ENCODE results near the gene SAAL1.
"Not testable (repeated sequence)": the region's sequence is repeated elsewhere in the genome, so short reads cannot be mapped to it uniquely, and the experiment has no call there.

SAAL1 gene, protein sequence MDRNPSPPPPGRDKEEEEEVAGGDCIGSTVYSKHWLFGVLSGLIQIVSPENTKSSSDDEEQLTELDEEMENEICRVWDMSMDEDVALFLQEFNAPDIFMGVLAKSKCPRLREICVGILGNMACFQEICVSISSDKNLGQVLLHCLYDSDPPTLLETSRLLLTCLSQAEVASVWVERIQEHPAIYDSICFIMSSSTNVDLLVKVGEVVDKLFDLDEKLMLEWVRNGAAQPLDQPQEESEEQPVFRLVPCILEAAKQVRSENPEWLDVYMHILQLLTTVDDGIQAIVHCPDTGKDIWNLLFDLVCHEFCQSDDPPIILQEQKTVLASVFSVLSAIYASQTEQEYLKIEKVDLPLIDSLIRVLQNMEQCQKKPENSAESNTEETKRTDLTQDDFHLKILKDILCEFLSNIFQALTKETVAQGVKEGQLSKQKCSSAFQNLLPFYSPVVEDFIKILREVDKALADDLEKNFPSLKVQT

GRCh38 chr11:18105802-18106574 lies at the start of gene SAAL1:
Gene SAAL1 (minus strand): TSS chr11:18106082. CDS start chr11:18106041, 41 bp downstream.
- peak; percentile 93 for DNase-seq (ENCODE audit: low spot score)

- DNase-seq (ENCODE audit: low spot score), result no peak
Observed at GRCh38 chr11:18151581-18151980, 45.7 kb upstream of the SAAL1 start.

GRCh38 chr11:18145837-18146236 lies 40.0 kb upstream of the SAAL1 start:
- DNase-seq (ENCODE audit: low spot score), result no peak

- DNase-seq (ENCODE audit: low spot score), result no peak
Observed at GRCh38 chr11:18145025-18145424, 39.1 kb upstream of the SAAL1 start.

GRCh38 chr11:18144243-18144642 lies 38.4 kb upstream of the SAAL1 start:
- no peak for DNase-seq (ENCODE audit: low spot score)

DNA sequence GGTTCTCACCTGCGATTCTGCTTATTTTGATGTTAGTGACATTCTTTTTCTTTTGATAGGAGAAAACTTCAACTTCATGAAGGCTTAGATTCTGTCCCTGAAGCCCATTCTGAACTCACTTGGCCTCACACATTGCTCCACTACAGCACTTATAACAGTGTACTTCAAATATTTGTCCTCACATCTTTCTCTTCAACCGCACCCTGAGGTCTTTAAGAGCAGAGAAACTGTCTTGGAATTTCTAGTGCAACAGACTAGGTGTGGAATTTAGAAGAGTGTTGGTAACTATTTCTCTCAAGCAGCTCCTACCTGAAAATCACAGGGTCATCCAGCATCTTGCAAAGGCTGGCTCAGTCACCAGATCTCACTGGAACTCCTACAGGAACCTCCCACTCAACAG lies 34.3 kb upstream of the SAAL1 start:
- no peak for DNase-seq (ENCODE audit: low spot score)

DNA sequence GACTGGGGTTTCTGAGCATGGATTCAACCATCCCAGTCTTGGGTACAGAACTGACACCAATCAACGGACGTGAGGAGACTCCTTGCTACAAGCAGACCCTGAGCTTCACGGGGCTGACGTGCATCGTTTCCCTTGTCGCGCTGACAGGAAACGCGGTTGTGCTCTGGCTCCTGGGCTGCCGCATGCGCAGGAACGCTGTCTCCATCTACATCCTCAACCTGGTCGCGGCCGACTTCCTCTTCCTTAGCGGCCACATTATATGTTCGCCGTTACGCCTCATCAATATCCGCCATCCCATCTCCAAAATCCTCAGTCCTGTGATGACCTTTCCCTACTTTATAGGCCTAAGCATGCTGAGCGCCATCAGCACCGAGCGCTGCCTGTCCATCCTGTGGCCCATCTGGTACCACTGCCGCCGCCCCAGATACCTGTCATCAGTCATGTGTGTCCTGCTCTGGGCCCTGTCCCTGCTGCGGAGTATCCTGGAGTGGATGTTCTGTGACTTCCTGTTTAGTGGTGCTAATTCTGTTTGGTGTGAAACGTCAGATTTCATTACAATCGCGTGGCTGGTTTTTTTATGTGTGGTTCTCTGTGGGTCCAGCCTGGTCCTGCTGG lies 31.4 kb upstream of the SAAL1 start:
- DNase-seq (ENCODE audit: low spot score), result no peak

DNA sequence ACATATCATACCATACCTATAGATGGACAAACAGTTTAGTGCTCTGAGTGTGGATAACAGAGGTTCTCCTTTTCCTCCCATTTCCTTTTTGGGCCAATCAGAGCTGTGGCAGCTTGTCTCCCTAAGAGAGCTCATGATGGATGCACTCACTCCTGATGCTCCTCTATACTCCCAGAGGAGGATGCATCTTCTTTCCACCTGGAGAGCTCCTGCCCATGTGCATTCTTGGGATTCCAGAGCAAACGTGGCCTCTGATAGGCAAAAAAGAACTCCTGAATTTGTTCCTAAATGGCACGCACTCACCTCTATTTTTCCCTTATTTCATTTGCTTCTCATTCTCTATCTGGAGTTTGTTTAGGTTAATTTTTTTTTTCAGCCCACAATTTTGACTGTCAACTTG lies 29.4 kb upstream of the SAAL1 start:
- DNase-seq (ENCODE audit: low spot score), result no peak

GRCh38 chr11:18132341-18132740 lies 26.5 kb upstream of the SAAL1 start, which contains the start of gene MRGPRX3:
Gene MRGPRX3 (plus strand): TSS chr11:18132571. CDS start chr11:18137203, 4,632 bp downstream.
- DNase-seq (ENCODE audit: low spot score), result no peak

DNA sequence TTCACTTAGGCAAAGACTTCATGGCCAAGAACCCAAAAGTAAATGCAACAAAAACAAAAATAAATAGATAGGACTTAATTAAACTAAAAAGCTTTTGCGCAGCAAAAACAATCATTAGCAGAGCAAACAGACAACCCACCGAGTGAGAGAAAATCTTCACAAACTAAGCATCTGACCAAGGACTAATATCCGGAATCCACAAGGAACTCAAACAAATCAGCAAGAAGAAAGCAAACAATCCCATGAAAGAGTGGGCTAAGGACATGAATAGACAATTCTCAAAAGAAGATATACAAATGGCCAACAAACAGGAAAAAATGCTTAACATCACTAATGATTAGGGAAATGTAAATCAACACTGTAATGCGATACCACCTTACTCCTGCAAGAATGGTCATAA lies 25.2 kb upstream of the SAAL1 start:
- not testable (repeated sequence) for DNase-seq (ENCODE audit: low spot score)

GRCh38 chr11:18121331-18121828 lies 15.5 kb upstream of the SAAL1 start:
- not testable (repeated sequence) for DNase-seq (ENCODE audit: low spot score)

DNA sequence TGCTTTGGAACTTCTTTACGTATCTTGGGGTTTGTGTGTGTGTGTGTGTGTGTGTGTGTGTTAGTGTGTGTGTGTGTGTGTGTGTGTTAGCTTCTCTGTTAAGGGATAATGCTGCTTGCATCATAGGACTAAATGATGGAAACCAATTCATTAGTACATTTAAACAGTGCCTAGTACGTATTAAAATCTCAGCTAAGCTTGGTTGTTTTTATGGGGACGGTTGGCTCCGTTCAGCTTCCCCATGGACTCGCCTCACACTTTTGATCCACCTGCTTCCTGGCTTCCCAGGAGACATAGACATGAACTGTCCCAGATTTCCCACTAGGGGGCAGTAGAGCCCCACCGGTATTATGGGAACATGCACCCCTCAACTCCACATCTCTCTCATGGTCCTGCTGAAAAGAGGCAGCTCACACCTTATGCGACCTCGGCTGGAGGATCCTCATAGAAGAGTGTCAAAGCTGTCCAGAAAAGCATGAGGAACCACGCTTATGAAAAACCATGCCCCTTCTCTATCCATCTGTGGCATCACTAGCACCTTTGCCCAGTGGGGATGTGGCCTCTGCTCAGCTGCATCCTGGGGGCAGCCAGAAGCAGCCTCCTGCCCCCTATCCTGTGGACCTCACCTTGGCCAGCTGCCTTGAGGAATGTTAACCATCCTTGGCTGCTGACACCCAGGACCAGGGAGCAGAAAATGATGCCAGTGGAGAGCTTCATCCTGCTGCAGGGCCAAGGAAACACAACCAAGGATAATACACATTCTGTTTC lies 9.7 kb upstream of the SAAL1 start:
- DNase-seq (ENCODE audit: low spot score), result peak; percentile 82

- no peak for DNase-seq (ENCODE audit: low spot score)
Observed at GRCh38 chr11:18111005-18111404, 5.1 kb upstream of the SAAL1 start.

DNA sequence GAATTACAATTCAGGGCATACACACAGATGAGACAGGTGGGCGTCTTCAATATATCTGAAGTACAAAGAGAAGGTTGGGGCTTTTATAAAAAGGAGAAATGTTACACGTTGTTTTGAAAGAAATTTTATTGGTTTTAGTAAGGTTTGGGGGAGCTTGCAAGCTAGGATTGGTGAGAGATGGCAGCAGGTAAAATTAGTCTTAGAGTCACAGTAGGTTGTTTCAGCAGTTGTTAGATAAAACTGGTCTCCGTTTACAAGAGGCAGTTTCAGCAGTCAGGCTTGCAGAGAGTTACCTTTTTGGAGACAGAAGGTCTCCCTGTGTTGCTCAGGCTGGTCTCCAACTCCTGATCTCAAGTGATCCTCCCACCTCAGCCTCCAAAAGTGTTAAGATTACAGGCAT lies 2.4 kb upstream of the SAAL1 start:
- DNase-seq (ENCODE audit: low spot score), result no peak

- DNase-seq (ENCODE audit: low spot score), result no peak
Observed at GRCh38 chr11:18106688-18107087, 806 bp upstream of the SAAL1 start.

DNA sequence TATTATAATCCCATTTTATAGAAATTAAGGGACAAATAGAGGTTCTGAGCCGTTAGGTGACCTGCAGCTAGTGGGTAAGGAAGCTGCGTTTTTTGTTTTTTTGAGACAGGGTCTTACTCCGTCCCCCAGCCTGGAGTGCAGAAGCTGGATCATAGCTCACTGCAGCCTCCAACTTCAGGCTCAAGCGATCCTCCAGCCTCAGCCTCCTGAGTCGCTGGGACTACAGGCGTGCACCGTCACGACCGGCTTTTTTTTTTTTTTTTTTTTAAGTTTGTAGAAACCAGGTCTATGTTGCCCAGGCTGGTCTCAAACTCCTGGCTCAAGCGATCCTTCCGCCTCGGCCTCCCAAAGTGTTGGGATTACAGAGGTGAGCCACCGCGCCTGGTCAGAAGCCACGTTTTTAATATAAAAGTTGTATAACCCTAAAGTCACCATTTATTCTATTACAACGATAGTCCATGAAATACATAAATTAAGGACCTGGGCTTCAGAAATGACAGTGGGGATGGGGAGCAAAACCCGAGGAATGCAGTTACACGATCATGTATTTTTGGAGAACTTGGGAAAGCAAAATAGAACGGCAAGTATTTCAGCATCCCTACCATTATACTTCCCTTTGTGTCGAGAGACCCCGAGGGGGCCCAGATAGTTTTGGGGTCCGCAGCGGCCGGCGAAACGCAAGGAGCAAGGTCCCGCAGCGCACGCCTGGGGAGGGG lies 638 bp downstream of the SAAL1 start:
- no peak for DNase-seq (ENCODE audit: low spot score)

DNA sequence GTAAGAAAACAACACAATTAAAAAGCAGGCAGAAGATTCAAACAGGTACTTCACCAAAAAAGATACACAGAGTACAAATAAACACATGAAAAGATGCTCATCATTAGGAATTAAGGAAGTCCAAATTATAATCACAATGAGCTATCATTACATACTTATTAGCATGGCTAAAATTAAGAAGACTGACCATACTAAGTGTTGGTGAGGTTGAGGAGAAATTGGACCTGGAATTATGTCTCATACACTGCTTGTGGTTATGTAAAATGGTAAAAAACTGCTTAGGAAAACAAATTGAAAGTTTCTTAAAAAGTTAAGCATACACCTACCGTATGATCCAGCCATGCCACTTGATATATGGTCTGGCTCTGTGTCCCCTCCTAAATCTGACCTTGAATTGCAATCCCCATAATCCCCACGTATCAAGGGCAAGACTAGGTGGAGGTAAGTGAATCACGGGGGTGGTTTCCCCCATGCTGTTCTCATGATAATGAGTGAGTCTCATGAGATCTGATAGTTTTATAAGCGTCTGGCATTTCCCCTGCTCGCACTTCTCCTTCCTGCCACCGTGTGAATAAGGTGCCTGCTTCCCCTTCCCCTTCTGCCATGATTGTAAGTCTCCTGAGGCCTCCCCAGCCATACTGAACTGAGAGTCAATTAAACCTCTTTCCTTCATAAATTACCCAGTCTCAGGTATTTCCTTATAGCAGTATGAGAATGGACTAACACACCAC lies 4.8 kb downstream of the SAAL1 start:
- DNase-seq (ENCODE audit: low spot score), result no peak

- DNase-seq (ENCODE audit: low spot score), result no peak
Observed at GRCh38 chr11:18093959-18094358, 11.9 kb downstream of the SAAL1 start.

GRCh38 chr11:18091731-18092130 lies 14.2 kb downstream of the SAAL1 start:
- DNase-seq (ENCODE audit: low spot score), result no peak

- DNase-seq (ENCODE audit: low spot score), result no peak
Observed at GRCh38 chr11:18088966-18089365, 16.9 kb downstream of the SAAL1 start.

Data from ecto neural progenitor cell (in vitro differentiated cells).